Measurements from ENCODE around the gene HSFX1.
"Not testable (repeated sequence)": the region's sequence is repeated elsewhere in the genome, so short reads cannot be mapped to it uniquely, and the experiment has no call there.

Gene HSFX1

GRCh38 chrX:149762696-149763614 lies 10.9 kb upstream of the HSFX1 start:
- Histone ChIP-seq H3K9ac (ENCODE audit: low read length) (no peak overlapping the region), H3F3A (ENCODE audit: insufficient read depth, low read length) (no peaks in the 10 kb centered on the region), H3K9me2 (replicated peaks; ENCODE audit: insufficient read depth, low read length) (no peaks in the 10 kb centered on the region), H3K9me3 (replicated peaks; ENCODE audit: insufficient read depth, low read length) (no peaks in the 10 kb centered on the region), H3K27ac (ENCODE audit: low read length) (no peak overlapping the region), H2AFZ (ENCODE audit: low read length) (no peak overlapping the region), H4K20me1 (ENCODE audit: insufficient read depth, low read length) (no peaks in the 10 kb centered on the region), H3K27me3 (replicated peaks; ENCODE audit: insufficient read depth, low read length) (no peaks in the 10 kb centered on the region), H3K4me2 (ENCODE audit: low read depth, low read length) (no peak overlapping the region), H3K36me3 (replicated peaks; ENCODE audit: insufficient read depth, low read length) (no peaks in the 10 kb centered on the region), H3K4me1 (ENCODE audit: low read length) (no peaks in the 10 kb centered on the region), H3K4me3 (ENCODE audit: low read length) (no peak overlapping the region), H3K79me2 (ENCODE audit: low read length) (no peaks in the 10 kb centered on the region)
- DNase-seq, result no peak
- TF ChIP-seq CTCF (IDR thresholded peaks at IDR 0.05; ENCODE audit: low read length) (no peak), EZH2phosphoT487 (IDR thresholded peaks at IDR 0.05; ENCODE audit: low read length) (no peak), EZH2 (optimal IDR thresholded peaks at IDR 0.05; ENCODE audit: low read depth, low read length) (no peak)

GRCh38 chrX:149770344-149770743 lies 3.5 kb upstream of the HSFX1 start:
- not testable (repeated sequence) for H3K9ac ChIP-seq (ENCODE audit: low read length); H3K9me2 ChIP-seq (replicated peaks; ENCODE audit: insufficient read depth, low read length); H3K9me3 ChIP-seq (replicated peaks; ENCODE audit: insufficient read depth, low read length); H3K79me2 ChIP-seq (ENCODE audit: low read length); DNase-seq; H4K20me1 ChIP-seq (ENCODE audit: insufficient read depth, low read length); H3K4me2 ChIP-seq (ENCODE audit: low read depth, low read length); H3K36me3 ChIP-seq (replicated peaks; ENCODE audit: insufficient read depth, low read length); H2AFZ ChIP-seq (ENCODE audit: low read length); H3K27ac ChIP-seq (ENCODE audit: low read length); H3K4me1 ChIP-seq (ENCODE audit: low read length); H3K4me3 ChIP-seq (ENCODE audit: low read length); H3F3A ChIP-seq (ENCODE audit: insufficient read depth, low read length); H3K27me3 ChIP-seq (replicated peaks; ENCODE audit: insufficient read depth, low read length)

- H3K4me2 ChIP-seq (ENCODE audit: low read depth, low read length); H3K79me2 ChIP-seq (ENCODE audit: low read length); H3K27me3 ChIP-seq (replicated peaks; ENCODE audit: insufficient read depth, low read length); H3K9me3 ChIP-seq (replicated peaks; ENCODE audit: insufficient read depth, low read length); DNase-seq; H3K9me2 ChIP-seq (replicated peaks; ENCODE audit: insufficient read depth, low read length); H2AFZ ChIP-seq (ENCODE audit: low read length); H3K4me3 ChIP-seq (ENCODE audit: low read length); H3K27ac ChIP-seq (ENCODE audit: low read length); H3F3A ChIP-seq (ENCODE audit: insufficient read depth, low read length); H3K4me1 ChIP-seq (ENCODE audit: low read length); H3K36me3 ChIP-seq (replicated peaks; ENCODE audit: insufficient read depth, low read length); H3K9ac ChIP-seq (ENCODE audit: low read length); H4K20me1 ChIP-seq (ENCODE audit: insufficient read depth, low read length): not testable (repeated sequence)
Observed at GRCh38 chrX:149773026-149773425, 842 bp upstream of the HSFX1 start.

GRCh38 chrX:149777999-149778398 lies 4.1 kb downstream of the HSFX1 start:
- not testable (repeated sequence) for H3K9ac ChIP-seq (ENCODE audit: low read length); H3K9me2 ChIP-seq (replicated peaks; ENCODE audit: insufficient read depth, low read length); DNase-seq; H2AFZ ChIP-seq (ENCODE audit: low read length); H3K4me1 ChIP-seq (ENCODE audit: low read length); H3K9me3 ChIP-seq (replicated peaks; ENCODE audit: insufficient read depth, low read length); H3K79me2 ChIP-seq (ENCODE audit: low read length); H3K4me2 ChIP-seq (ENCODE audit: low read depth, low read length); H4K20me1 ChIP-seq (ENCODE audit: insufficient read depth, low read length); H3K36me3 ChIP-seq (replicated peaks; ENCODE audit: insufficient read depth, low read length); H3K27ac ChIP-seq (ENCODE audit: low read length); H3F3A ChIP-seq (ENCODE audit: insufficient read depth, low read length); H3K27me3 ChIP-seq (replicated peaks; ENCODE audit: insufficient read depth, low read length); H3K4me3 ChIP-seq (ENCODE audit: low read length)

- H3K9me2 ChIP-seq (replicated peaks; ENCODE audit: insufficient read depth, low read length); H4K20me1 ChIP-seq (ENCODE audit: insufficient read depth, low read length); H3K27me3 ChIP-seq (replicated peaks; ENCODE audit: insufficient read depth, low read length); H3K36me3 ChIP-seq (replicated peaks; ENCODE audit: insufficient read depth, low read length); H3K9me3 ChIP-seq (replicated peaks; ENCODE audit: insufficient read depth, low read length); H3K4me2 ChIP-seq (ENCODE audit: low read depth, low read length); H3K4me1 ChIP-seq (ENCODE audit: low read length); H3K27ac ChIP-seq (ENCODE audit: low read length); H3F3A ChIP-seq (ENCODE audit: insufficient read depth, low read length); H2AFZ ChIP-seq (ENCODE audit: low read length); H3K9ac ChIP-seq (ENCODE audit: low read length); DNase-seq; H3K4me3 ChIP-seq (ENCODE audit: low read length); H3K79me2 ChIP-seq (ENCODE audit: low read length): not testable (repeated sequence)
Observed at GRCh38 chrX:149781727-149782126, 7.9 kb downstream of the HSFX1 start, which contains the start of gene MAGEA9. Gene MAGEA9, plus strand, starts transcription at chrX:149781930. Its CDS starts 4,281 bp downstream, at chrX:149786211.

- H3K9me2 ChIP-seq (replicated peaks; ENCODE audit: insufficient read depth, low read length); H3K9ac ChIP-seq (ENCODE audit: low read length): not testable (repeated sequence)
Observed at GRCh38 chrX:149795531-149795930, 21.7 kb downstream of the HSFX1 start.

More at GRCh38 chrX:149795531-149795930, 21.7 kb downstream of the HSFX1 start:
- not testable (repeated sequence) for H3K27me3 ChIP-seq (replicated peaks; ENCODE audit: insufficient read depth, low read length); H2AFZ ChIP-seq (ENCODE audit: low read length); H3K4me2 ChIP-seq (ENCODE audit: low read depth, low read length); H4K20me1 ChIP-seq (ENCODE audit: insufficient read depth, low read length); H3F3A ChIP-seq (ENCODE audit: insufficient read depth, low read length); DNase-seq; H3K36me3 ChIP-seq (replicated peaks; ENCODE audit: insufficient read depth, low read length); H3K27ac ChIP-seq (ENCODE audit: low read length); H3K9me3 ChIP-seq (replicated peaks; ENCODE audit: insufficient read depth, low read length); H3K4me3 ChIP-seq (ENCODE audit: low read length); H3K4me1 ChIP-seq (ENCODE audit: low read length); H3K79me2 ChIP-seq (ENCODE audit: low read length)
